Mucosa of stomach (tissue), 1 donor: Measurements from ENCODE around the gene GABARAPL2.
"Not testable (repeated sequence)": the region's sequence is repeated elsewhere in the genome, so short reads cannot be mapped to it uniquely, and the experiment has no call there.

Experiments used
- H3K27me3 ChIP-seq: one replicate; pipeline ENCODE4 v1.7.0; 2013; ENCODE audit warnings: mild to moderate bottlenecking, low read length; ENCODE audit not compliant: control insufficient read depth, insufficient read depth
- H3K36me3 ChIP-seq: one replicate; pipeline ENCODE4 v1.7.0; 2013; ENCODE audit warnings: low read length; ENCODE audit not compliant: control insufficient read depth, insufficient read depth
- H3K4me1 ChIP-seq: one replicate; pipeline ENCODE4 v1.7.0; 2013; ENCODE audit warnings: mild to moderate bottlenecking, low read length; ENCODE audit not compliant: control insufficient read depth, insufficient read depth
- H3K4me3 ChIP-seq: one replicate; pipeline ENCODE4 v1.7.0; 2013; ENCODE audit warnings: low read length
- H3K9ac ChIP-seq: one replicate; pipeline ENCODE4 v1.7.0; 2013; ENCODE audit warnings: mild to moderate bottlenecking, low read length, moderate library complexity
- H3K9me3 ChIP-seq: one replicate; pipeline ENCODE4 v1.7.0; 2013; ENCODE audit warnings: mild to moderate bottlenecking, low read length, moderate library complexity; ENCODE audit not compliant: control insufficient read depth
- donor health status: Pancreatic carcinoma.

Gene GABARAPL2

GRCh38 chr16:75579281-75579834 lies 13.2 kb downstream of the GABARAPL2 start:
- no peaks in the 10 kb centered on the region for H3K4me1 ChIP-seq
- H3K27me3 ChIP-seq = no peaks in the 10 kb centered on the region
- no peak overlapping the region for H3K4me3 ChIP-seq
- H3K9me3 ChIP-seq = no peaks in the 10 kb centered on the region
- H3K9ac ChIP-seq = no peak overlapping the region
- peaks cover 5% of the 10 kb centered on the region for H3K36me3 ChIP-seq

GRCh38 chr16:75584108-75584507 lies 17.9 kb downstream of the GABARAPL2 start:
- no peak overlapping the region for H3K9ac ChIP-seq
- no peaks in the 10 kb centered on the region for H3K4me1 ChIP-seq
- no peaks in the 10 kb centered on the region for H3K36me3 ChIP-seq
- H3K9me3 ChIP-seq = no peaks in the 10 kb centered on the region
- no peak overlapping the region for H3K4me3 ChIP-seq
- no peaks in the 10 kb centered on the region for H3K27me3 ChIP-seq

GRCh38 chr16:75588716-75589115 lies 22.5 kb downstream of the GABARAPL2 start:
- H3K4me1 ChIP-seq = no peaks in the 10 kb centered on the region
- no peaks in the 10 kb centered on the region for H3K27me3 ChIP-seq
- H3K9me3 ChIP-seq = no peaks in the 10 kb centered on the region
- no peaks in the 10 kb centered on the region for H3K36me3 ChIP-seq
- no peak overlapping the region for H3K9ac ChIP-seq
- H3K4me3 ChIP-seq = no peak overlapping the region

GRCh38 chr16:75589306-75589705 lies 23.1 kb downstream of the GABARAPL2 start:
- no peak overlapping the region for H3K9ac ChIP-seq
- no peaks in the 10 kb centered on the region for H3K27me3 ChIP-seq
- no peak overlapping the region for H3K4me3 ChIP-seq
- H3K9me3 ChIP-seq = no peaks in the 10 kb centered on the region
- H3K36me3 ChIP-seq = no peaks in the 10 kb centered on the region
- no peaks in the 10 kb centered on the region for H3K4me1 ChIP-seq

GRCh38 chr16:75590920-75591843 lies 25.0 kb downstream of the GABARAPL2 start:
- H3K4me1 ChIP-seq = no peaks in the 10 kb centered on the region
- no peak overlapping the region for H3K9ac ChIP-seq
- H3K4me3 ChIP-seq = no peak overlapping the region
- H3K9me3 ChIP-seq = no peaks in the 10 kb centered on the region
- no peaks in the 10 kb centered on the region for H3K27me3 ChIP-seq
- no peaks in the 10 kb centered on the region for H3K36me3 ChIP-seq

GRCh38 chr16:75591927-75592326 lies 25.7 kb downstream of the GABARAPL2 start:
- H3K4me1 ChIP-seq = not testable (repeated sequence)

GRCh38 chr16:75593308-75593707 lies 27.1 kb downstream of the GABARAPL2 start:
- Histone ChIP-seq H3K4me1 (no peaks in the 10 kb centered on the region), H3K27me3 (no peaks in the 10 kb centered on the region), H3K9me3 (no peaks in the 10 kb centered on the region), H3K36me3 (no peaks in the 10 kb centered on the region), H3K9ac (no peak overlapping the region), H3K4me3 (no peak overlapping the region)

More at GRCh38 chr16:75591927-75592326, 25.7 kb downstream of the GABARAPL2 start:
- H3K9ac ChIP-seq, H3K9me3 ChIP-seq, H3K36me3 ChIP-seq, H3K4me3 ChIP-seq, H3K27me3 ChIP-seq: not testable (repeated sequence)

GRCh38 chr16:75593825-75594820 lies 27.9 kb downstream of the GABARAPL2 start:
- Histone ChIP-seq H3K9ac (no peak overlapping the region), H3K9me3 (no peaks in the 10 kb centered on the region), H3K4me1 (no peaks in the 10 kb centered on the region), H3K27me3 (no peaks in the 10 kb centered on the region), H3K4me3 (no peak overlapping the region), H3K36me3 (no peaks in the 10 kb centered on the region)

- Histone ChIP-seq H3K4me3 (no peak overlapping the region), H3K36me3 (peaks cover 15% of the 10 kb centered on the region), H3K9ac (no peak overlapping the region), H3K9me3 (no peaks in the 10 kb centered on the region), H3K27me3 (no peaks in the 10 kb centered on the region), H3K4me1 (no peaks in the 10 kb centered on the region)
These were observed 33.5 kb downstream of the GABARAPL2 start for GRCh38 chr16:75599452-75600277.

- H3K9ac ChIP-seq = no peak overlapping the region
- H3K4me1 ChIP-seq = no peaks in the 10 kb centered on the region
- H3K36me3 ChIP-seq = peaks cover 15% of the 10 kb centered on the region
- no peaks in the 10 kb centered on the region for H3K9me3 ChIP-seq
- no peaks in the 10 kb centered on the region for H3K27me3 ChIP-seq
- no peak overlapping the region for H3K4me3 ChIP-seq
These were observed 37.1 kb downstream of the GABARAPL2 start for GRCh38 chr16:75603241-75603640.

- Histone ChIP-seq H3K4me1 (no peaks in the 10 kb centered on the region), H3K27me3 (no peaks in the 10 kb centered on the region), H3K4me3 (no peak overlapping the region), H3K36me3 (peaks cover 10% of the 10 kb centered on the region), H3K9me3 (no peaks in the 10 kb centered on the region), H3K9ac (no peak overlapping the region)
These were observed 40.3 kb downstream of the GABARAPL2 start for GRCh38 chr16:75606507-75606906.
